Measurements from ENCODE around the gene SELPLG. TPM values are rescaled to one million over a fixed set of nuclear protein-coding genes. Genes with fewer than 3 reads are reported as not detected.

SELPLG gene
- total RNA-seq = 2.6 and 2.9 TPM in 2 replicates

GRCh38 chr12:108633534-108634248 lies at the start of gene SELPLG:
SELPLG (minus strand) TSS chr12:108633894; CDS start chr12:108624307, 9,587 bp downstream.

GRCh38 chr12:108597559-108598471 lies 35.9 kb downstream of the SELPLG start, which contains the start of gene TMEM119:
TMEM119 (minus strand) TSS chr12:108598084; CDS start chr12:108592383, 5,701 bp downstream.

Other genes starting within 250 kb of the SELPLG start
- gene FICD, start 118.6 kb downstream of the SELPLG start, total RNA-seq = 2.0 and 5.0 TPM in 2 replicates
- 21.7 and 27.2 TPM in 2 replicates for gene SART3, start 72.7 kb downstream of the SELPLG start, total RNA-seq
- 88.5 and 116 TPM in 2 replicates for gene ISCU, start 71.3 kb downstream of the SELPLG start, total RNA-seq
- gene TMEM119, start 35.8 kb downstream of the SELPLG start, total RNA-seq = 182 and 212 TPM in 2 replicates
- gene CORO1C, start 97.6 kb upstream of the SELPLG start, total RNA-seq = 66.2 and 69.4 TPM in 2 replicates
- 15.3 and 20.9 TPM in 2 replicates for gene SSH1, start 223.7 kb upstream of the SELPLG start, total RNA-seq
- 5.4 TPM in 1 of 2 replicates, not detected in the other for gene DAO, start 246.2 kb upstream of the SELPLG start, total RNA-seq